Upper lobe of right lung (tissue), 1 donor: Measurements from ENCODE around the gene LAD1. TPM values are rescaled to one million over a fixed set of nuclear protein-coding genes. Genes with fewer than 3 reads are reported as not detected.

Experiments
- ATAC-seq: fragments of 200-7000 bp; cut with Tn5 transposase; one replicate; pipeline ENCODE4 v1.9.1; 2020; ENCODE audit warnings: mild to moderate bottlenecking, moderate library complexity
- DNase-seq: peaks from one replicate; pipeline ENCODE4 v3.0.0-alpha.2; 2020
- H3K27ac ChIP-seq: fragments of 200-600 bp; one replicate; pipeline ENCODE4 v1.8.0; 2022
- H3K27me3 ChIP-seq: fragments of 200-600 bp; one replicate; pipeline ENCODE4 v1.8.0; 2022; ENCODE audit warnings: mild to moderate bottlenecking
- H3K36me3 ChIP-seq: fragments of 200-600 bp; one replicate; pipeline ENCODE4 v1.8.0; 2022
- H3K4me1 ChIP-seq: fragments of 200-600 bp; one replicate; pipeline ENCODE4 v1.8.0; 2022
- H3K4me3 ChIP-seq: fragments of 200-600 bp; one replicate; pipeline ENCODE4 v1.8.0; 2022; ENCODE audit warnings: mild to moderate bottlenecking
- H3K9me3 ChIP-seq: fragments of 200-600 bp; one replicate; pipeline ENCODE4 v1.8.0; 2022
- CTCF ChIP-seq: fragments of 200-600 bp; IDR thresholded peaks from one replicate; pipeline ENCODE4 v1.8.0; 2022; ENCODE audit warnings: antibody characterized with exemption
- intact Hi-C: fragments of 100-400 bp; cut with DNase I; formaldehyde crosslinking; loops from one replicate; pipeline ENCODE4 v1.11.0; 2022
- total RNA-seq: library from RNA; stranded (reverse); fragmentation: NEBNext Ultra II Directional; extraction: Animal tissue kit (Norgen Biotek cat#: 25700); gene quantifications from one replicate; pipeline ENCODE4 v1.2.1, GENCODE V29; 2021
- donor health status: DM: no; HTN: yes; CAD: no; lungs with severe emphysema.

LAD1 gene
- total RNA-seq, 1 donor from 2014 or later: 42.6 TPM

DNA sequence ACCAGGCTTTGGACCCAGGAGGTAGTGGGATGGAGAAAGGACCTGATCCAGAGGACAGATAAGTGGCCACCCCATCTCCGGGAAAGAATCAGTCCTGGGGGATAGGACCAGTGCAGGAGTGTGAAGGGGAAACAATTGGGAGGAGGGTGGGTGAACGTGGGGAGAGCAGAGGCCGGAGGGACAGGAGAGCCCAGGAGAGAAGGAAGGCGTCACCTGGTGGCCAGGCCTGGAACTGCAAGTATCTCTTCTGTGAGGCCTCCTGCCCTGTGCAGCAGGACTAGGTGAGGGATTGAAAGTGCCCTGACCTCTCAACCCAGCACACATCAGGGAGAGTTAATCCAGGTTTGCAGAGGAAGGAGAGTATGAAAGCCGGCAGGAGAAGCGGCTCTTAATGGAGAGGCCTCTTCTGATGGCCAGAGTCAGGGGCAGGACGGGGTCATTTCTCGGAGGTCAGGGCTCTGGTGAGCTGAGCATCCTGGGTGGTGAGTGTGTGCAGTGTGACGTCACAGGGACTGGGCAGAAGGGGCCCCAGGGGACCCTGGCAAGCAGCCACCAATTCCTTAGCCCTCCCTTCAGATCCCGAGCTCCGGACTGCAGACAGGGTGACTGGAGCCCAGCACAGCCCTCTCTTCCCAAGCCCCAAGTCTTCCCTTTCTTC, 9.2 kb upstream of the LAD1 start:
- no peaks in the 10 kb centered on the region for H3K36me3 ChIP-seq
- no peak overlapping the region for H3K4me3 ChIP-seq
- H3K4me1 ChIP-seq: peaks cover 14% of the 10 kb centered on the region
- DNase-seq (peak; percentile 91), ATAC-seq (peak; percentile 86)
- intact Hi-C loops: loop anchor here (5.0 kb wide), 1 partner anchor 156 kb away; no protein-coding TSS in a partner anchor
- peak; percentile 96 for TF ChIP-seq CTCF
- H3K27me3 ChIP-seq: no peaks in the 10 kb centered on the region
- H3K27ac ChIP-seq: no peak overlapping the region
- no peaks in the 10 kb centered on the region for H3K9me3 ChIP-seq

DNA sequence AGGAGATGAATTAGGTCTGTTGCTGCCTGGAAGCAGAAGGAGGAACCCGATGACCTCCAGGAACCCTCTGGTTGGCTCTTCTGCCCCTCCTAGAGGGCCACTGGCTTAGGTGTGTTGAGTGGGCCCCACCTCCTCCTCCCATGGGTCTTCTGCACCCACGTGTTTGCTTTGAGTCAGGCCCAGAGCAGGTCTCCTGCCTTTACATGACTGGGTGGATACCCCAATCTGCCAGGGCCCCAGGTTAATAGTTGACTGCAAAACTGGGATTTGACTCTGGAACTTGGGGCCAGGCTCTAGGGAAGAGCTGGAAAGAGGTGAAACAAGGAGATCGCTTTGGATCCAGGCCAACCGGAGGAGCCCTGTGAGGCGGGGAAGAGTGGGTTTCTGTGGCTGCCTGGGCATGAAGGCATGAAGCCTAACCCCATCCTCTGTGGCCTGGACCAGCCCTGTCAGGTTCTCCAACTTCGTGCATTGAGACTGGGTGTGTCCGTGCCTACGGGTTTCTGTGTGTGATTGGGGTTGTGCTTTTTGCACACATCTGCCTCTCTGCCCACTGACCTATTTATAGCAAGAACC, 7.8 kb upstream of the LAD1 start:
- no peak for TF ChIP-seq CTCF
- intact Hi-C loops: loop anchor here (5.0 kb wide), 1 partner anchor 155 kb away; no protein-coding TSS in a partner anchor
- Histone ChIP-seq H3K4me1 (peaks cover 14% of the 10 kb centered on the region), H3K9me3 (no peaks in the 10 kb centered on the region), H3K4me3 (no peak overlapping the region), H3K27ac (no peak overlapping the region), H3K27me3 (no peaks in the 10 kb centered on the region), H3K36me3 (no peaks in the 10 kb centered on the region)
- ATAC-seq: no peak
- DNase-seq: no peak

DNA sequence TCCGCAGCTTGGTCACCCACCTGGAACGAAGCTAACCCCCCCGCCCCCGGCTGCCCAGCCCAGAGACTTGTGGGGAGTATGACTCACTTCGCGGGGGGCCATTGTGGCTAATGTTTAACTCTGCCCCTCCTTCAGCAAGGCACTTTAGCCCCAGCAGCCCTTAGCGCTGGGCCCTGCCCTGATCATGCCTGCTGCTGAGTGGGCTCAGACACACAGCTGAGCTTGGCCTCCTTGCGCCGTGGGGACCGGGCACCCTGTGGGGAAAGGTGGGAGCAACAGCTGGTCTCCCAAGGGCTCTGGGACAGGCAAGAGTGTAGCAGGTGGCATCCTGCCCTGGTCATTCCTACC, 6.3 kb upstream of the LAD1 start:
- Histone ChIP-seq H3K27me3 (peaks cover under 1% of the 10 kb centered on the region), H3K36me3 (no peaks in the 10 kb centered on the region), H3K9me3 (no peaks in the 10 kb centered on the region), H3K27ac (no peak overlapping the region), H3K4me1 (peaks cover 14% of the 10 kb centered on the region), H3K4me3 (no peak overlapping the region)
- DNase-seq: peak; percentile 89
- ATAC-seq: peak; percentile 74
- no peak for TF ChIP-seq CTCF
- intact Hi-C loops: loop anchor here (5.0 kb wide), 1 partner anchor 153 kb away; no protein-coding TSS in a partner anchor

DNA sequence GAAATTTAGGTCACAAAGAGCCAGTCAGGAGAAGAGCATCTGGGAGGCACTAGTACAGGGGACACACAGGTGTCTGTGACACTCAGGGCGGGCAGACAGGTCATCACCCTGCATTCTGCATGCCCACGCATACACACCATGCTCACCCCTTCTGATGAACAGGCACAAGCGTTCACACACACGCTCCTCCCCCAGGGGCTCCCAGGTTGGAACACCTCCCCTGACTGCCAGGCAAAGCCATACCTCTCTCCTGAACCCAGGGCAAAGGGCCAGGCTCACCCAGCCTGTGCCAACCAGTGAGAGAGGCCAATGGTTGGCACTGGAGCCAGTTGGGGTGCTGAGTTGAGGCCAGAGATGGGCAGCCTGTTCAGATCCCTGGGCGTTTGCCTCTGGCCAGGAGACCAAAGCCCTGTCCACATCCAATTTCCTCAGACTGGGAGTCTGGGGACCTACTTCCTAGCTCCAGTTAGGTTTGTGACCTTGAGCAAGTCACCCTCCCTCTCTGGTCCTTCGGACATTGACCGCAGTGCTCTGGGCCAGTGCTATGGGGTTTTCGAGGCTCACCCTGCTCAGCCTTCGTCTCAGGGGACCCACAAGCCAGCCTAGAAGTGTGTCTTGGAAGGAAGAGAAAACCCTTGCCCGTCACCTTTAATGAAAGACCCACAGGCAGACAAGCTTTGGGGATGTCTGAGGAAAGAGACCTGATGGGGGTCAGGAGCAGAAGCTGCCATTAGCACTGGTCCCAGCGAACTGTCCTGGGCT, 5.8 kb upstream of the LAD1 start:
- no peak for ATAC-seq
- DNase-seq: no peak
- Histone ChIP-seq H3K4me1 (peaks cover 14% of the 10 kb centered on the region), H3K27ac (no peak overlapping the region), H3K27me3 (peaks cover 5% of the 10 kb centered on the region), H3K9me3 (no peaks in the 10 kb centered on the region), H3K4me3 (no peak overlapping the region), H3K36me3 (no peaks in the 10 kb centered on the region)
- TF ChIP-seq CTCF: no peak
- intact Hi-C loops: loop anchor here (5.0 kb wide), 1 partner anchor 153 kb away; no protein-coding TSS in a partner anchor

DNA sequence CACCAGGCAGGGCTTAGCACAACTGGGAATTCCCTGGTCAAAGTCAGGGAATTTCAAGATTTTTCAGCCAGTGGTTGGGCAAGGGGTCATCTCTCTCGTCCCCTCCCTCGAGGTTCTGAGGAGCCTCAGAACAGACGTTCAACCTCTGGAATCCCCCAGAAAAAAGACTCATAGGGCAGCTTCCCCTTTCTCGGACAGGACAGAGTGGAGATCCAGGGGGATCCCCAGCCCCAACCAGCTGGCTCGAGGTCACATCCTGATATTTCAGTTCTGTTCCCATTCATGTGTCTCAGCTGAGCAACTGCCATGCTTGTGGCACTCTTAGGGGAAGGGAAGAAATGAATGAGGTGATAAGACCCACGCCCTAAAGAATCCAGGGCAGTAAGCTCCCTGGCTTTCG, 4.9 kb upstream of the LAD1 start:
- intact Hi-C loops: no loop called here
- no peak for ATAC-seq
- Histone ChIP-seq H3K4me3 (no peak overlapping the region), H3K27ac (no peak overlapping the region), H3K36me3 (no peaks in the 10 kb centered on the region), H3K27me3 (peaks cover 11% of the 10 kb centered on the region), H3K4me1 (peaks cover 20% of the 10 kb centered on the region), H3K9me3 (no peaks in the 10 kb centered on the region)
- no peak for TF ChIP-seq CTCF
- DNase-seq: no peak
